Measurements from ENCODE around the gene FBXW7.
A peak's percentile ranks its signal among the peaks of the same experiment; 100 is the strongest.

The FBXW7 gene, protein sequence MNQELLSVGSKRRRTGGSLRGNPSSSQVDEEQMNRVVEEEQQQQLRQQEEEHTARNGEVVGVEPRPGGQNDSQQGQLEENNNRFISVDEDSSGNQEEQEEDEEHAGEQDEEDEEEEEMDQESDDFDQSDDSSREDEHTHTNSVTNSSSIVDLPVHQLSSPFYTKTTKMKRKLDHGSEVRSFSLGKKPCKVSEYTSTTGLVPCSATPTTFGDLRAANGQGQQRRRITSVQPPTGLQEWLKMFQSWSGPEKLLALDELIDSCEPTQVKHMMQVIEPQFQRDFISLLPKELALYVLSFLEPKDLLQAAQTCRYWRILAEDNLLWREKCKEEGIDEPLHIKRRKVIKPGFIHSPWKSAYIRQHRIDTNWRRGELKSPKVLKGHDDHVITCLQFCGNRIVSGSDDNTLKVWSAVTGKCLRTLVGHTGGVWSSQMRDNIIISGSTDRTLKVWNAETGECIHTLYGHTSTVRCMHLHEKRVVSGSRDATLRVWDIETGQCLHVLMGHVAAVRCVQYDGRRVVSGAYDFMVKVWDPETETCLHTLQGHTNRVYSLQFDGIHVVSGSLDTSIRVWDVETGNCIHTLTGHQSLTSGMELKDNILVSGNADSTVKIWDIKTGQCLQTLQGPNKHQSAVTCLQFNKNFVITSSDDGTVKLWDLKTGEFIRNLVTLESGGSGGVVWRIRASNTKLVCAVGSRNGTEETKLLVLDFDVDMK

DNA sequence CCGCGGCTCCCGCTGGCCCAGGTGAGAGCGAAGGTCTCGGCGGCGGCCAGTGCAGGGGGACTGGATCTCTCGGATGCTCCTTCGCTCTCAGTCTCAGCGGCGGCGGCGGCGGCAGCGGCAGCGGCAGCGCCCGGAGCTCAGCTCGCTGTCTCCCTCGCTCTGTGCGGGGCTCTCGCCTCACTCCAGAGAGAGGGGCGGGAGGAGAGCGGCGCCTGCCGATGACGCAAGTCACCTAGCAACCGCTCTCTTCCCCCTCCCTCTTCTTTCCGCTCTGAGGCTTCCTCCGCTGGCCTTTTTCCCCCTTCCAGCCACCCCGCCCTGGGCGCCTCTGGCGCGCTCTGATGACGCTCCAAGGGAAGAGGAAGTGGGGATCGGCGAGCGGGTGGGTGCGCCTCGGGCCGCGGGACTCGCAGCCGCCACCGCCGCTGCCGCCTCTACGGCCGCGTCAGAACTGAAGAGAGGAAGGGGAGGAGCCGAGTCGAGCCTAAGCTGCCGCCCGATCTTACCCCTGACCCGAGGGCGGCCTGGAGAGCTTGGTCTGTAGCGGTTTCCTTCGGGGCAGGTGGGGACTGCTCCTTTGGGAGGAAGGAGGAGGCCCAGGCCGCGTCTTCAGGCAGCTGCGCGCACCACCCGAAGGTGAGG is at the start of gene FBXW7:
Gene FBXW7 (minus strand): TSS at position 190 of the 642 bp plus-strand sequence. CDS start 124,289 bp downstream, outside the sequence.
- no peak for TF ChIP-seq Cebpa-rat (IDR thresholded peaks at IDR 0.05)

DNA sequence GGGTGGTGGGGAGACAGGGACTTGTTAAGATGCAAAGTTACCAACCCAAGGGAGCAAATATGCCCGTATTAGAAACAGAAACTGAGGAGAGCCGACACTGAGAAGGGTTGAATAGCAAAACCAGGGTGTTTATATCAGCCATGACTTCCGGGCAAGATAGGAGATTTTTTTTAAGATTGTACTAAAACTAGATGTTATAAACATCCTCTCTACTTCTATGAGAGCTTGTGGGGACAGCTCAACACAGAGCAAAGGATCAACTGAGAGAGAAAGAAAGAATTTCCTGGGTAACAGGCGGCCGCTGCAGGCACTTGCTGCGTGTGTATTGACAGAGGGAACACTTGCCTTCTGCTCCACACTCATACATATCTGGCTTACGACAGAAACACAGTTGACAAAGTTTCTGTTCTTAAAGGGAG is 49.1 kb upstream of the FBXW7 start:
- H3K4me2 ChIP-seq, result no peak overlapping the region
- no peaks in the 10 kb centered on the region for H3K9me3 ChIP-seq
- no peaks in the 10 kb centered on the region for H3K36me3 ChIP-seq
- H3K27ac ChIP-seq, result no peak overlapping the region
- no peak overlapping the region for H3K4me3 ChIP-seq
- no peaks in the 10 kb centered on the region for H3K27me3 ChIP-seq
- H3K4me1 ChIP-seq, result peaks cover 5% of the 10 kb centered on the region; the same call in 1 of the 2 replicates
- H3K9ac ChIP-seq, result no peak overlapping the region
- no peaks in the 10 kb centered on the region for H4K20me1 ChIP-seq
- no peak for TF ChIP-seq Cebpa-rat (IDR thresholded peaks at IDR 0.05)

More for the DNA sequence above, at the start of gene FBXW7:
- Histone ChIP-seq H3K4me1 (peaks cover 53% of the 10 kb centered on the region), H3K27me3 (no peaks in the 10 kb centered on the region), H3K9ac (peak within 1 kb of the TSS; percentile 94), H3K9me3 (peaks cover 20% of the 10 kb centered on the region), H3K27ac (peak within 1 kb of the TSS; percentile 93), H3K4me2 (peak within 1 kb of the TSS; percentile 97), H4K20me1 (peaks cover 61% of the 10 kb centered on the region), H3K36me3 (peaks cover 25% of the 10 kb centered on the region), H3K4me3 (peak within 1 kb of the TSS; percentile 98)

DNA sequence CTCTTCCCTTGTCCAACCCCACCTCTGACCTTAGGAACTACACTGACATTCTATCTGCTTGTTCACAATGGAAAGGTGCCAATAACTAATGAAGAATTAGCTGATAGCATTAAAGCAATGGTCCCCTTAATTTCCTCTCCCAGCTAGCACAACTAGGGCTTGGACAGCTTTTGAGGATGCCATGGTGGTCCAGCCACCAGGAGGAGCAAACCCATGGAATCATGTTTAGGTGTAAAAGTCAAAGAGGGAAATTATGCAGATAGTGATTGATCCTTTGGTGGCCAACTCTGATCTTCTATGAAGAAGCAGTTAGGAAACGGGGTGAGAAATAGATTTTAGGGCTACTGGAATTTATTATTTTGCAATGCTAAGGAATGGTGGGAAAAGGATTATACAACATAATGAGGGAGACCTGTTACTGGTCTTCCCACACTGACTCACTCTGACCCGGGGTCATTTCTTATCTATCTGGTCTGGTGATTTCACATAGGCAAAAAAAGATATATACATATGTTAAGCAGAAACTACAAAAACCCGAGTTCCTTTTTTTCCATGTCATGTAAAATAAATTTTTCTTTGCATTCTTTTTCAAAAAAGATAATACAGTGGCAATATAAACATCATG is 45.8 kb upstream of the FBXW7 start:
- Histone ChIP-seq H3K4me2 (no peak overlapping the region), H3K4me3 (no peak overlapping the region), H3K4me1 (peaks cover 5% of the 10 kb centered on the region; the same call in 1 of the 2 replicates), H3K27me3 (no peaks in the 10 kb centered on the region), H3K27ac (no peak overlapping the region), H3K36me3 (no peaks in the 10 kb centered on the region), H3K9ac (no peak overlapping the region), H3K9me3 (no peaks in the 10 kb centered on the region), H4K20me1 (no peaks in the 10 kb centered on the region)
- no peak for TF ChIP-seq Cebpa-rat (IDR thresholded peaks at IDR 0.05)

DNA sequence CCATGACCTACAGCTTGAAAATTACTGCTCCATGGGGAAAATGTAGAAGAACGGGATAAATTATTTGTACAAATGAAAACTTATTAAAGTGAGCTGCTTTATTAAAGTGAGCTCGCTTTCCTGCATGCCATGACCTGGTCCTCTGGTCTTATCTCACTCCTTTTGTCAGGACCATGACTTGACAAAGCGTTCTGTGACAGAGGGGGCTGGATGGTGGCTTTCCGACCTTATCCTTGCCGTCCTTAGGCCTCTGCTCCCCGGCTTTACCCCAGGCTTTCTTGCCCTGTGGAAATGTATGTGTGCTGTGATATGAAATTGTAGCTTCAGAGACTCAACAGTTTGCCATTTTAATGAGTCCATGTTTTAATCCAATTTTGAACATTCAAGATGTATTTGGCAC is 44.0 kb upstream of the FBXW7 start:
- Histone ChIP-seq H3K9ac (no peak overlapping the region), H4K20me1 (no peaks in the 10 kb centered on the region), H3K27me3 (no peaks in the 10 kb centered on the region), H3K9me3 (no peaks in the 10 kb centered on the region), H3K36me3 (no peaks in the 10 kb centered on the region), H3K27ac (no peak overlapping the region), H3K4me1 (peaks cover 5% of the 10 kb centered on the region; the same call in 1 of the 2 replicates), H3K4me3 (no peak overlapping the region), H3K4me2 (no peak overlapping the region)
- no peak for TF ChIP-seq Cebpa-rat (IDR thresholded peaks at IDR 0.05)

DNA sequence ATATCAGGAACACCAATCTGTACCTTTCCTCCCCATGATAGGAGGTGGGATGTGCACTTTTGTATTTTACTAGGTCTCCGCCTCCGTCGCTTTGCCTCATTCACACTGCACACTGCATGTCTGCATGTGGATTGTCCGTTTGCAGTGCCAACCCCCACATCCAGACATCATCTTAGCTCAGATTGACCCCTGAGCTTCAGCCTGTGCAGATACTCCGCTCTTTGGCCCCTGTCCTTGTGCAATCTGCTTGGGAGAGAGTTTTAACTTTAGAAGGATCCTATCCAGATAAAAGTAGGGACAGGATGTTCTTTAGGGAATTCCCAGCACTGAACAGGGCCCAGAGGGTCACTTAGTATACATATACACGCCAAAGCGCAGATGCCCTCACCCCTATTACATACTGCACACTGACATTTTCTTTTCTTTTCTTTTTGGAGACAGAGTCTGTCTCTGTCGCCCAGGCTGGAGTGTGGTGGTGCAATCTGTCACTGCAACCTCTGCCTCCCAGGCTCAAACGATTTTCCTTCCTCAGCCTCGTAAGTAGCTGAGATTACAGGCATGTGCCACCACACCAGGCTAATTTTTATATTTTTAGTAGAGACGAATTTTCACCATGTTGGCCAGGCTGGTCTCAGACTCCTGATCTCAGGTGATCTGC is 43.3 kb upstream of the FBXW7 start:
- no peaks in the 10 kb centered on the region for H3K27me3 ChIP-seq
- no peak overlapping the region for H3K4me3 ChIP-seq
- no peaks in the 10 kb centered on the region for H3K36me3 ChIP-seq
- no peak for TF ChIP-seq Cebpa-rat (IDR thresholded peaks at IDR 0.05)
- H3K9me3 ChIP-seq, result no peaks in the 10 kb centered on the region
- peaks cover 5% of the 10 kb centered on the region; the same call in 1 of the 2 replicates for H3K4me1 ChIP-seq
- H3K9ac ChIP-seq, result no peak overlapping the region
- no peak overlapping the region for H3K4me2 ChIP-seq
- H4K20me1 ChIP-seq, result no peaks in the 10 kb centered on the region
- H3K27ac ChIP-seq, result no peak overlapping the region

DNA sequence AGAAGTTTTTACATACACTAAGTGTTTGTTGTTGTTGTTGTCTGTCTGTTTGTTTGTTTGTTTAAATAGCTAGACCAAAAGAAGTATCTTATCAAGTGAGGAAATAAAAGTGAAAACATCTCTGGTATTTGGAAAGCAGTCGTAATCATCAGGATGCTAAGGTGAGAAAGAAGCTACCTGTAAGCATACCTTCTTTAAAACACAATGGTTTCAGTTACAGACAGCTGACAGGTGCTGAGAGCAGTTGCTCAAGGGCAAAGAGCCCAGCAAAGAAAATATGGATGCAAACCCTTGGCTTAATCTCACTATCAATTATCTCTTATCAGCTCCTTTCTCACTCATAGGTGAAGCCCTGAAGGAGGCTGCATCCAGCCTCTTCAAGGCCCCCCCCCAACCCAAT is 42.8 kb upstream of the FBXW7 start:
- Histone ChIP-seq H3K9ac (no peak overlapping the region), H3K4me2 (no peak overlapping the region), H3K4me1 (peaks cover 5% of the 10 kb centered on the region; the same call in 1 of the 2 replicates), H3K27me3 (no peaks in the 10 kb centered on the region), H3K27ac (no peak overlapping the region), H3K4me3 (no peak overlapping the region), H3K36me3 (no peaks in the 10 kb centered on the region), H4K20me1 (no peaks in the 10 kb centered on the region), H3K9me3 (no peaks in the 10 kb centered on the region)
- TF ChIP-seq Cebpa-rat (IDR thresholded peaks at IDR 0.05), result no peak

DNA sequence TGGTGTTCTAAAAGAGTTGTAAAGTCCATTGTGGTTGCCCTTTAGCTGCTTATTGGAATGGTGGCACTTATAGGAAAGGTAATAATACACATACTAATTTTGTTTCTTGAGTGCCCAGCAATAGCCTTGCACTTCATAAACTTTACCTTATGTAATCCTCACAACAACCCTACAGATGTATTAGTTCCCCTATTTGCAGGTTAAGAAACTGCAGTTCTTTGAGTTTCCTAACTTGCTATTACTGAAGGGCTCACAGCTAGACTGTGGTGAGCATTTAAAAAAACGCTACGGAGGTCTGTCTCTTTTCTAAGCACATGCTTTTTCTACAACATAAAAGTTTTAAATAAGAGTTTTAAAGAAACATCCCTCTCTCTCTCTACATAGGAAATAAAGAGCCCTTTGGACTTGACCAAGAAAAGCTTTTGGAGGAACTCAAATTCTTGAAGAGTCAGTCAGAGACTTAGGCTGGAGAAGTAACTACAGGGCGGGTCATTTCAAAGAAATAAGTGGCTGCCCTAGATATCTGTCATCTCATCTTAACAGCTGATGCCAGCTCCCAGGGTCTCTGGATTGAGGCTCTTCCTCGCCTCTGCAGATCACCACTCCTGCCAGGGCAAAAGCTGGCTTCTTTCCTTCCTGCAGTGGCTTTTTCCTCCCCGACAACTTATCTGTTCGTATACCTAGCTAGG is 42.0 kb upstream of the FBXW7 start:
- no peak overlapping the region for H3K4me2 ChIP-seq
- H3K36me3 ChIP-seq, result no peaks in the 10 kb centered on the region
- no peak overlapping the region for H3K4me3 ChIP-seq
- no peaks in the 10 kb centered on the region for H4K20me1 ChIP-seq
- no peaks in the 10 kb centered on the region for H3K27me3 ChIP-seq
- H3K9me3 ChIP-seq, result no peaks in the 10 kb centered on the region
- TF ChIP-seq Cebpa-rat (IDR thresholded peaks at IDR 0.05), result no peak
- peaks cover 5% of the 10 kb centered on the region; the same call in 1 of the 2 replicates for H3K4me1 ChIP-seq
- H3K9ac ChIP-seq, result no peak overlapping the region
- H3K27ac ChIP-seq, result no peak overlapping the region

DNA sequence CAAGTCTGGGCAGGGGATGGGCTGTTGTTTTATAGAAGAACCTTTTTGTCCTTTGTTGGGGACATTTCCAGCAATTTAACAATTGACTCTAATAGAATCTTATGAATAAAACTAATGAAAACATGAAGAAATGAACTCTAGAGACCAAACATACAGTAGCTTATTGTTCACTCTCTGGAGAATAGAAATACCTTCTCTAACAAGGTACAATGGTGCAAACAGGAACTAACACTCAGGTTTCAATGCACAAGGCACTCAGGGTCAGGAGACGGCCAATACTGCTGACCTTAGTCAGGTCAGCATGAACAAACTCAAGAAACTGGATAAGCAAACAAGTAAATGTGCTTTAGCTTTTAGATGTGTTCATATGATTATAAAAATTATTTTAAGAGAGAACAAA is 39.6 kb upstream of the FBXW7 start:
- Histone ChIP-seq H3K9ac (no peak overlapping the region), H3K4me2 (no peak overlapping the region), H3K27ac (no peak overlapping the region), H3K4me3 (no peak overlapping the region), H3K27me3 (no peaks in the 10 kb centered on the region), H3K9me3 (no peaks in the 10 kb centered on the region), H3K4me1 (peaks cover 2% of the 10 kb centered on the region; the same call in 1 of the 2 replicates), H4K20me1 (no peaks in the 10 kb centered on the region), H3K36me3 (no peaks in the 10 kb centered on the region)
- TF ChIP-seq Cebpa-rat (IDR thresholded peaks at IDR 0.05), result no peak
